OCI-M2 (cell line): ENCODE results near the gene TSC22D4.
A peak's percentile ranks its signal among the peaks of the same experiment; 100 is the strongest.
"Not testable (repeated sequence)": the region's sequence is repeated elsewhere in the genome, so short reads cannot be mapped to it uniquely, and the experiment has no call there.

Experiments
- DNase-seq: peaks from one replicate; lab custom pipeline; 2025; ENCODE audit not compliant: unreplicated experiment; lab: John Stamatoyannopoulos, UW

TSC22D4 gene

DNA sequence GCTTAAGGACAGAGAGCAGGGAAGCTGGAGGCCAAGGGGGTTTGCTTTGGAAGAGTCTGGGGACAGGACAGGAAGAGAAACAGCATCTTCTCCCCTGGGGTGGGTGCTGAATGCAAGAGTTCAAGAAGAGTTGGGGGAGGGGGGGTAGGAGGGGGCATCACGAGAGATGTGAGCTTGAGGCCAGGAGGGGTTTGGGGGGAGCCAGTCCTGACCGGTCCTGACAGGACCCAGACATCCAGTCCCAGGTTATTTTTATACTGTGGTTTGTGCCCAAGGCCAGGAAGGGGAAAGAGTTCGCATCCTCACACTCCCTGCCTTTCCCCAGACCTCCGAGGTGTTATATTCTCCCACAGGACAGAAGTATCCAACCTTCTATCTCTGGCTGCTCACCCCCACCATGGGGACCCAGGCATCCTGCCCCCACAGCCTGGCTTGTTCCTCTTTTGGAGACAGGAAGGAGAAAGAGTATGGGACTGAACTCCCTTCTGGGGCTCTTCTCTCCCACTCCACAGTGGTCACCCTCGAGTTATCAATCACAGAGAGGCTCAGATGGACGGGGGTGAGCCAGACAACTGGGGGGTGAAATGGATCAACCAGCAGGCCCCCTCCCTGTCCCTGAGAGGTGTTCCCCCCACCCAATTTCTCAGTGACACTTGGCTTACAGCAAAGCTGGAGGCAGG lies 2.8 kb downstream of the TSC22D4 start:
- no peak for DNase-seq

- DNase-seq = no peak
Measured at GRCh38 chr7:100475549-100475948, 3.5 kb downstream of the TSC22D4 start.

GRCh38 chr7:100472854-100473499 lies 6.0 kb downstream of the TSC22D4 start:
- DNase-seq = no peak

DNA sequence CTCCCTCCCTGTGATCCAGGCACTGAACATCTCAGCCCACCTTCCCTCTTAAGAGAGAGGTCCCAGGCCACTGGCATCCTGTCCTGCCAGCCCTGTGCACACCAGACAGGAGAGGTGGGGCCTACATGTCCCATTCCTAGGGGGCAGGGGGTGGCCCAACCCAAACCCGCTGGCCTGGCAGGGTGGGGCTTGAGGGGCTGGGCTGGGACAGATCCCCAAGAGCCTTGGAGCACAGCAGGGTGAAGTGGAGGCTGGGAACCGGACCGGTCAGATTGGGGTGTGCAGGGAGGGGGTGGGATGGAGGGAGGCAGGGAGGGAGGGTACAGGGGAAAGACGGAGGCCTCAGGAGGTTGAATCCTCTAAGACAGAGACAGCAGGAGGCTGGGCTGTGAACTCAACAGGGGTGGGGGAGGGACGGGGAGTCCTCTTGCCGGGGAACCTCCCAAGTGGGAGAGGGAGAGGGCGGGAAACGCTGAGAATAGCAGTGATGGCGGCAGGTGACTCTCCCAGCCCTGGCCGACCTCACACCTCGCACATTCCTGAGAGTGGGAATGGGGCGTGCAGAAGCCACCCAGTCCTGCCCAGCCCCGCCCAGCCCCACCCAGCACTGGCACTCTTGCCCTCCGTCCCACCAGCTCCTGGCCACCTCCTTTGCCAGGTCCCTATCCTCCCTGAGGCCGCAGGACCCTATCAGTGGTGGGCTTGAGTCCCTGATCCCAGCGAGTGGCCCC lies 6.7 kb downstream of the TSC22D4 start:
- no peak for DNase-seq

- no peak for DNase-seq
Measured at GRCh38 chr7:100471021-100471420, 8.0 kb downstream of the TSC22D4 start.

GRCh38 chr7:100469227-100470044 lies 9.6 kb downstream of the TSC22D4 start:
- peak; percentile 68 for DNase-seq

DNA sequence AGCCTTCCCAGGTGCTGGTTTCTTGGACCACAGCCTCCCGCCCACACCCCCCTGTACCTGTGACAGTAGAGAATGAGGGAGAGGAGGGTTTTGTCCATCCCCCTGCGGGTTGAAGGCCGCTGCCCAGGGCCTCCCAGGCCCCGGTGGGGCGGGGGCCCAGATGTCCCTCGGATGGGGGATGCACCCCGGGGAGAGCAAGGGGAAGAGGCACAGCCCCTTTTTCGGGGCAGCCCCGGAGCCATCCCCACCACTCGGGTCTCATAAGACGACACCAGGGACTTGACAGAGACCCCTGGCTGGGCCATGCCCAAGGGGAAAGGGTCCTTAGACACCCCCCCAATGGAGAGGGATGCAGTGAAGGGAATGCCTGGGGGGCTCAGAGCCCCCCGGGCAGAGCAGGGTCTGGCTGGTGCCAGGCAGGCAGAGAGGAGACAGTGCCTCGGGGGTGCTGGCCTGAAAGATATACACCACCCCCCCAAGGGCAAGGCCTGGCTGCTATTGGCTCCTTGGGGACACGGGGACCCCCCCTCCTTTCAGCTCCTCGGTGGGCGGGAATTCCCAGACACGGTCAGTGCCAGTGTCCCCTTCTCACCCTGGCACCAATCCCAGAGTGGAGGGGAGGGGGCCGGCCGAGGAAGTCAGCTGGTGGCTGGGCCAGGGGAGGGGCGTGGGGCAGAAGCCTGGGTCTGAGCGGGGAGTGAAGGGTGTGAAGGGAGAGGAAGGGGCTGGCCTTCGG lies 11.2 kb downstream of the TSC22D4 start:
- DNase-seq = no peak

DNA sequence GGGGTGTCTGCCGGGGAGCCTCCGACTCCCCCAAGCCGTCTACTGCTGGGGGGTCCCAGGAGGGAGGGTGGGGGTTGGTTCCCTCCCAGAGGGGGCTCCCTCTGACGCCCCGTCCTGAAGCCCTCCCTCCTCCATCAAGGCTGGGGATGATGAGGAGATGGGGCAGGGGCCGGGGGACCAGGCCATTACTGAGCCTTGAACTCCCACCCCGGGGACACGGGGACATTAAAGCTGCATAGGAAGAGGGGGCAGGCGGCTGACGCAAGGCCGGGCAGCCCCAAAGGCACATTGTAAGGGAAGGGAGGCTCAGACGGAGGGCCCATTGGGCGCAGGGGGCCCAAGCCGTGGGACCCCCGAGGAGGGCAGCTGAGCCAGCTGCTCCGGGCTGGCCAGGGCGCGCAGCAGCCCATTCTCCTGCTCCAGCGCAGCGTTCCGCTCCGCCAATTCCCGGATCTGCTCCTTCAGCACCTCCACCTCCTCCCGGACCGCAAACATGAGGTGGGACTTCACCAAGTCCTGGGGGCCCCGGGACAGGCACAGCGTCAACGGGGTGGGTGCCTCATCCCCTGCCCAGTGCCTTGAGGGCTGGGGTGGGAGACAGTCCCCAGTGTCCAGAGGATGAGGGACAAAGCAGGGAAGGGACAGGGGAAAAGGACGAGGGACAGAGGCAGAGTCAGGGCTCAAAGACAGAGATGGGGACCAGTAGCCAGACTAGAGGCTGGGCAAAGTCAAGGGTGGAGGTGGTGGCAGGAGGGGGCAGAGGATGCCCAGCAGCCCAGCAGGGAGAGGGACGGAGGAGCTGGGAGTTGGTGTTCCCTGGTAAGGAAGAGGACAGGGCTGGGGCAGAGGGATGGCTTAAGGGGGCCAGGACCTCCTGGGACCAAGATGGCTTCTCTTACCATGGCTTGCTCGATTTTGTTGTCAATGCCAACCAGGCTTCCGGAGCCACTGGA lies 12.1 kb downstream of the TSC22D4 start:
- DNase-seq = no peak

DNA sequence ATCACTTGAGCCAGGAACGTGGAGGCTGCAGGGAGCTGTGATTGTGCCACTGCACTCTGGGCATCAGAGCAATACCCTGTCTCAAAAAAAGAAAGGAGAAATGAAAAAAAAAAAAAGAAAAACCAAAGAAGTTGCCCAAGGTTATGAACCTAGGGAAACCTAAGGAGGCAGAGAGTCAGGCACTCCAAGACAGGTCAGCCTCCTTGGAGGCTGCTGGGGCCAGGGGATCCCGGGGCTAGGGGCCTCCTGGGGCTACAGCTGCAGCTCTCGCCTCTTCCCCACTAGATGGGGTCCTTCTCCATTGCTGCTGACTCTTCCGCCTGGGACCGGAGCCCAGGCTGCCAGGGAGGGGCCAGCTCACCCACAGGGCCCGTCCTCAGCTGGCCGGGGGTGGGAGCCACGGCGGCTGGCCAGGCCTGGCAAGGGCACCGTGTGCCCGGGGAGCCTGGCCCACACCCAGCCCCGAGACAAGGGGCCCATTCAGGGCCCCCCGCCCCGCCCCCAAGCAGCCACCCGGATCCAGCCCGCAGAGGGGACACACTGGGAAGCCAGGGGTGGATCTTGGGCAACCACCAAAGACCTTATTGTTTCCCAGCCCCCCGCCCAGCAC lies 13.2 kb downstream of the TSC22D4 start:
- no peak for DNase-seq

DNA sequence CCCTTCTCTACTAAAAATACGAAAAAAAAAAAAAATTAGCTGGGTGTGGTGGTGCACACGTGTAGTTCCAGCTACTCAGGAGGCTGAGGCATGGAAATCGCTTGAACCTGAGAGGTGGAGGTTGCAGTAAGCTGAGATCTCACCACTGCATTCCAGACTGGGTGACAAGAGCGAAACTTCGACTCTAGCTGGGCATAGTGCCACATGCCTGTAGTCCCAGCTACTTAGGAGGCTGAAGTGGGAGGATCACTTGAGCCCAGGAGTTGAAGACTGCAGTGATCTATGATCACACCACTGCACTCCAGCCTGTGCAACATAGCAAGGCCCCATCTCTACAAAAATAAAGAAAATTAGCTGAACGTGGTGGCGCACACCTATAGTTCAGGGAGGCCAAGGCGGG lies 13.7 kb downstream of the TSC22D4 start:
- no peak for DNase-seq

DNA sequence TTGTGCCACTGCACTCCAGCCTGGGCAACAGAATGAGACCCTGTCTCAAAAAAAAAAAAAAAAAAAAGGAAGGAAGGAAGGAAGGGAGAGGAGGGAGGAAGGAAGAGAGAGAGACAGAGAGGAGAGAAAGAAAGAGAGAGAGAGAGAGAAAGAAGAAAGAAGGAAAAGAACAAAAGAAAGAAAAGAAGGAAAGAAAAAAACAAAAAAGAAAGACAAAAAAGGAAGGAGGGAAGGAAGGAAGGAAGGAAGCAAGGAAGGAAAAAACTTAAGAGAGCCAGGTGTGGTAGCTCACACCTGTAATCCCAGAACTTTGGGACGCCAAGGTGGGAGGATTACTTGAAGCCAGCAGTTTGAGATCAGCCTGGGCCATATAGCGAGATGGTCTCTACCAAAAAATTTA lies 14.2 kb downstream of the TSC22D4 start:
- no peak for DNase-seq

DNA sequence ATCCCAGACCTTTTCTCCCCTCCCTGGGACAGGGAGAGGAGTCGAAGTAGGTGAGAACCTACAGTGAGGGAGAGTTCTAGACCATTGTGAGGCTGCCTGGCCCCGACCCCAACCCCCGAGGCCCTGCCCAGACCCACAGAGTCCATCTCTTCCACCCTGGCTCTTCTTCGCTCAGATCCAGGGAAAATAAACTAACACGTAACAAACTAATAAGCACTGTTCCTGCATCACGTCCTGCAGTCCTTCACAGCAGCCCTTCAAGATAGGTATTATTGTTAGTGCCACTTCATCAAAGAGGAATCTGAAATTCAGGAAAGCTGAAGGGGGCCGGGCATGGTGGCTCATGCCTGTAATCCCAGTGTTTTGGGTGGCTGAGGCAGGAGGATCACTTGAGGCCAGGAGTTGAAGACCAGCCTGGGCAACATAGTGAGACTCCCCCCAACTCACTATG lies 14.8 kb downstream of the TSC22D4 start, which contains the start of gene SPACDR:
Gene SPACDR (minus strand): TSS at position 51 of the 451 bp plus-strand sequence. CDS start 235 bp downstream, outside the sequence.
- no peak for DNase-seq

DNA sequence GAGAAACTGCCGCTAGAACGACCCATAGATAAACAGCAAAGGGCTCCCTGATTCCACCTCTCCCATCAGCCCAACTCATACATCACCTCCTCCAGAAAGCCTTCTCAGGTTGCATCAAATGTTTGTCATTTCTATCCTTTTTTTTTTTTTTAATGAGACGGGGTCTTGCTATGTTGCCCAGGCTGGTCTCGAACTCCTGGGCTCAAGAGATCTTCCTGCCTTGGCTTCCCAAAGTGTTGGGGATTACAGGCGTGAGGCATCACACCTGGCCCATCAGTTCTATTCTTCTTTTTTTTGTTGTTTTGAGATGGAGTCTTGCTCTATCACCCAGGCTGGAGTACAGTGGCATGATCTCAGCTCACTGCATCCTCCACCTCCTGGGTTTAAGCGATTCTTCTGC lies 22.0 kb downstream of the TSC22D4 start:
- no peak for DNase-seq

DNA sequence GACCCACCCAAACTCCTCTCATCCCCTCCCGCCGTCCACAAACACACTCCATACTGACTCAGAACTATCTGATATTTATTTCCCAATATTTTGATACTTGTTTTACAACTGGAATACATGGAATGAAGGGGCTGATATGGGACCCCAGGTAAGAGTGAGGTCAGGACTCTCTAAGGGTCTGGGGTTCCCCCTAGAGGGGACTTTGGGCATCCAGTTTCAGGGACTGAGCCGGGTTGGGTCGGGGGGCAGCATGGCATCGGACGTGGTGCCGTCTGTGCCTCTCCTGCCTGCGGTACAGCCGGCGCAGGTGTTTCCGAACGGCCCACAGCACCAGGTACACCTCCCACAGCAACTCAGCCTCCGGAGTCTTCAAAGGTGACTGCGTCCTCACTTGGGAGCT lies 22.5 kb downstream of the TSC22D4 start:
- DNase-seq = no peak

- no peak for DNase-seq
Measured at GRCh38 chr7:100455206-100455605, 23.8 kb downstream of the TSC22D4 start.

GRCh38 chr7:100453854-100454253 lies 25.2 kb downstream of the TSC22D4 start:
- not testable (repeated sequence) for DNase-seq

GRCh38 chr7:100452513-100452912 lies 26.5 kb downstream of the TSC22D4 start:
- no peak for DNase-seq

DNA sequence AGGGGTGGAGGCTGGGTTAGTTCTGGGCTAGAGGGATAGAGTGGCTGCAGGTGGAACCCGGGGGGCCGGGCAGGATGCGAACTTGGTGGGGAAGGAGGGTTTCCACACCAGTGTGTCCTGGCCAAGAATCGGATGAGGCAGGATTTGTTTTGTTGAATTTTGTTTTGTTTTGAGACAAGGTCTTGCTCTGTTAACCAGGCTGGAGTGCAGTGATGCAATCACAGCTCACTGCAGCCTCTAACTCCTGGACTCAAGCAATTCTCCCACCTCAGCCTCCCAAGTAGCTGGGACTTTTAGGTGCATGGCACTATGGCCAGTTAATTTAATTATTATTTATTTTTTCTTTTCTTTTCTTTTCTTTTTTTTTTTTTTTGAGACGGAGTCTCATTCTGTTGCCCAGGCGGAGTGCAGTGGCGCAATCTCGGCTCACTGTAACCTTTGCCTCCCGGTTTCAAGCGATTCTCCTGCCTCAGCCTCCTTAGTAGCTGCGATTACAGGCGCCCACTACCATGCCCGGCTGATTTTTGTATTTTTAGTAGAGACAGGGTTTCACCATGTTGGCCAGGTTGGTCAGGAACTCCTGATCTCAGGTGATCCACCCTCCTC lies 29.7 kb downstream of the TSC22D4 start:
- no peak for DNase-seq
